ENCODE data around the gene ANO7.

Gene ANO7

DNA sequence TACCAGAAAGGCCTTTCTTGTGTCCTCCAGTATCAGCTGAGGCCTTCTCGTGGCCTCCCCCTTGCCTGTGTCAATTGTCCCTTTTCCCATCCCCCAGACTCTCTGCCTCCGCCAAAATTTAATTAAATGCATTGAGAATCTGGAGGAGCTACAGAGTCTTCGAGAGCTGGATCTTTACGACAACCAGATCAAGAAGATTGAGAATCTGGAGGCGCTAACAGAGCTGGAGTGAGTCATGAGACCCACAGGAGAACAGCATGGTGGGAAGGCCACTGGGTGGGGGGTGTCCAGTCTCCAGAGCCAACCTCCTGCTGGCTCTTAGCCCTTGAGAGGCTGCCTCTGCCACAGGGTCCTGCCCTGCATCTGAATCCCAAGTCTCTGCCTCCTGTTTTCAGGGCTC lies 29.4 kb upstream of the ANO7 start:
- FAIRE-seq = no peak

DNA sequence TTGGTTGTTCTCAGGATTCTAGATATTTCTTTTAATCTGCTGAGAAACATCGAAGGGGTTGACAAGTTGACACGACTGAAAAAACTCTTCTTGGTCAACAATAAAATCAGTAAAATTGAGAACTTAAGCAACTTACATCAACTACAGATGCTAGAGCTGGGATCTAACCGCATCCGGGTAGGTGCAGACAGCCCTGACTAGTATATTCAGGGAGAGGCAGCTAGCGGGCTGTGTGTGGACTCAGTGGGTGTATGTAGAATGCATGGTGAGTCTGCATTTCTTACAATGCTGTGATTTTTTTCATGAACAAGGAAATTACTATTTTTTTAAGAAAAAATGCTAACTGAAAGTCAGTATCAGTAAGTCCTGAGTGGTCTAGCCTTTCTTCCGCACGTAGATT lies 28.2 kb upstream of the ANO7 start:
- no peak for FAIRE-seq

DNA sequence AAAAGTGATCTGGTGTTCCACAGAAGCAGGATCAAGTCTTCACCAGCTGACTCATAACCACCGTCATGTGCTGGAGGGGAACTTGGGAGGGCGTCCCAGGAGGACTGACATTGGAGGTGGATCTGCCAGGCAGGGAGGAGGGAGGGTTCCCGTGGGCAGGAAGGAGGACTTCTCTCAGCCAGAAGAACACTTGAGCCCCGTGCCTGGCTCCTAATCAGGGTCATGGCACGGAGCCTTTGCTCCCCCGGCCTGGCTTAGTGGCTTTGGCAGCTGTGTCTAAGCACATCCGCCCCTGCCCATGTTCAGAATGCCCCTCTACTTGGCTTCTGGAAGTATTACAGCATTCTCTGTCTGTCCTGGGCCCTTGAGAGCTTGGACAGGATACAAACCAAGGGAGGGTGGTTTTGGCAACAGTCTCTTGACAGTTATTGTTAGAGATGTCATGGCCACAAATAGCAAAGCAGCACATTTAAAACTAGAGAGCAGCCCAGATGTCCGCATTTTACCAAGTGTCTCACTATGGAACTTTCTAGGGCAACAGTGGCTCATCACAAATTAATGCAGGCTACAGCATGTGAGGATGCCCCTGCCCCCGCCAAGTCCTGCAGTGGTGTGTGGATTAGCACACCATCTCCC lies 26.7 kb upstream of the ANO7 start:
- no peak for FAIRE-seq

DNA sequence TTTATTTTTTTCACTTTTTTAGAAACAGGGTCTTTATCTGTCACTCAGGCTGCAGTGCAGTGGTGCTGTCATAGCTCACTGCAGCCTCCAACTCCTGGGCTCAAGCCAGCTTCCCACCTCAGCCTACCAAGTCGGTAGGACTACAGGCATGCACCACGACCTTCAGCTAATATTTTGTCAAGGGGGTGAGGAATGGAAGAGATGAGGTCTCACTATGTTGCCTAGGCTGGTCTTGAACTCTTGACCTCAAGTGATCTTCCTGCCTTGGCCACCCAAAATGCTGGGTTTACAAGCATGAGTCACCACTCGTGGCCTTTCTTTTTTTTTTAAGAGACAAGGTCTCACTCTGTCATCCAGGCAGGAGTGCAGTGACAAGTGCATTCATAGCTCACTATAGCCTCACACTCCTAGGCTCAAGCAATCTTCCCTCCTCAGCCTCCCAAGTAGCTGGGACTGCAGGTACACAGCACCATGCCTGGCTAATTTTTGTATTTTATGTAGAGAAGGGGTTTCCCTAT lies 24.8 kb upstream of the ANO7 start:
- FAIRE-seq = no peak

DNA sequence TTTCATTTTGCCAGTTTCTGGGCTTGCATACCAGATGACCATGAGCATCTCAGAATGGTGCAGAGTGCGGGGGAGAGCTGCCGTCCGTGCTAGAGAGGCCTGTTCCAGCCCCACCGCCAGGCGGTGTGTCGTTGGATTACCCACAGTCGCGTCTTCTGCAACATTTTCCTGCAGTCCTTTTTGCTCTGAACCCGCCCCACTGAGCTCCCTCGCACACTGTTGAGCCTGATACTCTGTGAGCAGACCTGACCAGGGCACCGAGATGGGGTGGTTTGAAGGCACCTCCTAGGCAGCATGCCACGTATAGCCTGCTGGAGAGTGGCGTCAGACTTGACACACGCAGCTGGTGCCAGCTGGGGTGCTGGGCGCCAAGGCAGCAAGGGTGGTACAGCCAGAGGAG lies 20.1 kb upstream of the ANO7 start:
- no peak for FAIRE-seq

DNA sequence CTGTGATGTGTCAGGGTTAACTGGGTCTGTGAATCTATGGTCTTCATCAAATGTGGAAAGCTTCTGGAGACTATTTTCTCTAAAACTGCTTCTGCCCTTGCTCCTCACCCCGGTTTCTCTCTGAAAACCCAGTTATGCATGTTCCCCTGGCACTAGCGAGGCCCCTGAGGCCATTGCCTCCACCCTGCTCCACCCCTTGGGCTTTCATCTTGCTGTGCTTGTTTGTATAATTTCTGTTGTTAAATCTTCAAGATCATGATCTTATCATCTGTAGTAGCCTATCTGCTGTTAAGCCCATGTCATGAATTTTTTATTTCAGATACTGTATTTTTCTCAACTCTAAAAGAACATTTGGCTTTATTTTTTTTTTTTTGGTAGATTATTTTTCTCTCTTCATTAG lies 14.9 kb upstream of the ANO7 start:
- FAIRE-seq = no peak

DNA sequence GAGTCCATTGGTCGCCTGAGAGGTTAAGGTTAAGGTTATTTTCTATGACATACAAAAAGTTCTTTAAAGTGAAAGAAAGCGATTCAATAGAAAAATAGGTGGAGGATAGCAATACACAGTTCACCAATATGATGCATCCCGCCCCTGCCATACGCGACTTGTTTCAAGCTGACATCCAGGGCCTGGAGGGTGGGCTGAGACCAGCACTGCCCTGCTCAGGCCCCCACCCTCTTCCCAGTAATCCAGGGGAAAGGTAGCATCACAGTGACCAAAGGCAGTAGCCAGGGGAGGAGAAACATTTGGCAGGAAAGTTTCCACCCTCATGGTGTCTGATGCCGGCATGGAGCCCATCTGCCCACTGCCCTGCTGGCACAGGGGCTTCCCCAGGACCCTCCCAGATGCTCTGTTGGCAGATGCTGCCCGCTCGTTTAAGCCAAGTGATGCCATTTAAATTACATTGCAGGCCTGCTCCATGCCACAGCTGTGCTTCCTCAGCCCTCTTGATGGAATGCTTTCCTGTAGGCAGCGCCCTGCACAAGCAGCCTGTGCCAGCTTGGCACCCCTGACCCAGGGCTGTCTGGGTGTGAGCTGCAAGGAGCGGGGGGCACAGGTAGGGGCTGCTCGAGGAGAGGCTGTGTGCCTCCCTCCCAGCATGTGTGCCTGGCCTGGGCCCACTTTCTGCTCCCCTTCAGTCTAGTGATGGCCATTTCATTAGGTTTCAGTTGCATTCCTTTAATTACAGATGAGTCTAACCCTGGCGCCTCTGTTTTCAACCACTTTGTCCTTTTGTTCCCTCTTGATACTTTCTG lies 10.7 kb upstream of the ANO7 start:
- no peak for FAIRE-seq

DNA sequence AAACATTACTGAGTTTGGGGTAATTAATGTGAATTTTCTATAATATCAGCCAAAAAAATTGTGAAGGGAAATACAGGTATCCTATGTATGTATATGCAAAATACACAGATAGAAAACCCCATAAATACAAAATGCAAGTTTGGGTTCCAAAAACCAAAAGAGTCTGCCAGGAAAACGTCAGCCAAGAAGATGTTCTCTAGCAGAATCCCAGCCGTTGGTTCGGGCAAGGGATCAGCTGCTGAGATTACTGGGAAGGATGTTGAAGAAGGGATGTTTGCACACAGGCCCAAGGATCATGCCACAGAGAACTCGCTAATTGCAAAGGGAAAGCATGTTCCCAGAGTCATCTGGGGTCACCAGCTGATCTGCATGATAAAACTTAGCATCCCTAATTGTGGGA lies 9.5 kb upstream of the ANO7 start:
- FAIRE-seq = no peak

DNA sequence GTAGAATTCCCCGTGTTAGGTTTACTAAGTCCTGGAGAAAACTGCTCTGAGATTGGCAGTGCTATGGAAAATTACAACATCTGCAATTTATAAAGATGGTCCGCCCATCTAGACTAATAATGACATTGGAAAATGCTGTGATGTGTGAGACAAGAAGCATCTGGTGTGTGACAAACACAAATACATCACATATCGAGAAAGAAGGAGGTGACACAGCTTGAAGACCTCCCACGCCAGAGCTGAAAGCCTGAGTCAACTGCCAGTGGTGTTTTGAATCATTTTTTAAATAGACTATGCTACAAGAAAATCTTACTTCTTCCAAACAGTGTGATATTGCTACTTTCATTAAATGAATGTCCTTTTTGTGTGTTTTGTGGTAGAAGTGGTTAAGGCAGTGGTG lies 8.6 kb upstream of the ANO7 start:
- no peak for FAIRE-seq

DNA sequence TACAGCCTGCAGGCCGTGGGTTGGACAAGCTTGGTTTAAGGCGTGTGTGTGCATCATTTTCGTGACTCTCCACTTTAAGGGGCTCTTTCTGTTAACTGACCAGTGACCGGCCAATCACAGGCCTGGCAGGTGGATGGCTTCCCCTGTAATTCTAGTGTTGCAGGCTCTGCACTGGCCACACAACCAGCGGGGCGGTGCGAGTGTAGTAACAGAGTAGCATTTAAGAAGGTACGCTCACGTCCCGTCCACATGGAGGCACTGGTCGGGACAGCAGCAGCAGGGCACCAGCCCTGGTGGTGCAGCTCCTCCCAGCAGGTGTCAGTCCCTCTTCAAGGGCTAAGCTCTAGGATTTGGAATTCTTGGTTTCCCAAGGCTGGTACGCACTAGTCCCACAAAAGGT lies 8.0 kb upstream of the ANO7 start:
- FAIRE-seq = no peak

DNA sequence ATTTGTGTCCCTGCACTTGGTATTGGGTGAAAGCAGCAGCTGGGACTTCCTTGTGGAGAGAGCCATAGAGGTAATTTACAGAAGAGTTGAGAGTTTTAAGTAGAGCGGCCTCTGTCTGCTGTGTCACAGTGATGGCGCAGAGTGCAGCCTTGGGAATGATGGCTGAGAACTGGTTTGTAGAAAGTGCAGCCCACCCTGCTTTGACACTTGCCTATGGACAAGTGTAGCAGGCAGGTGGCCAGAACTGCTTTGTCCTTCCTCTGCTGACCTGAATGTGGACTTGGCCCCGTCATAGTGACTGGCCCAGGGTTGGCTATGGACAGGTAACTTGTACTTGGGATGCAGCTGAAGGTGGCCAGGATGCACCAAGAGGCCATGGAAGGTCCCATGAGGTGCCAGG lies 6.4 kb upstream of the ANO7 start:
- FAIRE-seq = no peak

DNA sequence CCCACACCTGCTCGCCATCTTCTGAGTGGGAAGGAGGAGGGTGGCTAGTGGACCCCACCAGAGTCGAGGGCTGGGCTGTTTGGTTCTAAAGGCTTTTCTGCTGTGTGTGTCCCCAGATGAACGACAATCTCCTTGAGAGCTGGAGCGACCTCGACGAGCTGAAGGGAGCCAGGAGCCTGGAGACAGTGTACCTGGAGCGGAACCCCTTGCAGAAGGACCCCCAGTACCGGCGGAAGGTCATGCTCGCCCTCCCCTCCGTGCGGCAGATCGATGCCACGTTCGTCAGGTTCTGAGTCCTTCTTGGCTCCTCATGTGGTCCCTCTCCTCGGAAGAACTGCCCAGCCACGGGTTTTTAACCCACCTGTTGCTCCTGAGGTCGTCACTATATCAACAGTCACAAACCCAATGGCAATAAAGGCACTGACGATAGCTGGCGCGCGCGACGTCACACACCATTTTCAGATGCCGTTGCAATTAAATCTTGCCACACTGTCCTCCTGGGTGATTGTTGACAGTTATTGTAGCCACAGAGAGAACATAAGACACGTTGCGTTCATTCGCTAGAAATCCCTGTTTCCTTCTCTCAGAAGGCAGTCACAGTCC lies 5.8 kb upstream of the ANO7 start:
- no peak for FAIRE-seq

DNA sequence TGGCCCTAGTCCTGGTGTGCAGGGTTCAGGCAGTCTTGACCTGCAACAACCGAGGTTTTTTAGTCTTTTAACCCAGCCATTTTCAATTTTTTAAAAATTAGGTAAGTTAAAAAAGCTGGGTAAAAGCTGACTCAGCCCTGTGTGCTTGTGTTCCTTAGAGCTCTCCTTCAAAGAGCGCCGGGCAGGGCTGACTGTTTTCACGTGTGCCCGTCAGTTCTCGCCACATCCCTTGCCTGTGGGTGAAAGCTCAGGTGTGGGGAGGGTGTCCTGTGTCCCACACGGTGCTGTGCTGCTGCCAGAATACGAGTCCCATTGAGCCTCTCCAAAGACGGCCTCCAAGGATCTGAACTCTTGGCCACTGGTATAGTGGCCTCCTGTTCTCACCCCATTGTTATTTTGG lies 5.3 kb upstream of the ANO7 start:
- FAIRE-seq = no peak

DNA sequence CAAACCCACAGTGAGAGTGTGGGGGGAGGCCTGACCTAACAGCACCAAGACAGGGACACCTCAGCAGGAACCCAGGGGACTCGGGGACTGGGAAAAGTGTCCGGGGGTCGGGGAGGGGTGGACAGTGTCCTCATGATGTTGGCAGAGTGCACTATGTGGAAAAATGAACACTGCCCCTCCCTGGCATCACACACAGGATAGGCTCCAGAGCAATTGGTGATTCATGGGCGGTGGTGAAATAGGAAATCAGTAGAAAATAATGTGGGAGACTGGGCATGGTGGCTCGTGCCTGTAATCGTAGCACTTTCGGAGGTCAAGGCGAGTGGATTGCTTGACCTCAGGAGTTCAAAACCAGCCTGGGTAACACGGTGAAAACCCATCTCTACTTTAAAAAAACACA lies 3.6 kb upstream of the ANO7 start:
- FAIRE-seq = no peak

DNA sequence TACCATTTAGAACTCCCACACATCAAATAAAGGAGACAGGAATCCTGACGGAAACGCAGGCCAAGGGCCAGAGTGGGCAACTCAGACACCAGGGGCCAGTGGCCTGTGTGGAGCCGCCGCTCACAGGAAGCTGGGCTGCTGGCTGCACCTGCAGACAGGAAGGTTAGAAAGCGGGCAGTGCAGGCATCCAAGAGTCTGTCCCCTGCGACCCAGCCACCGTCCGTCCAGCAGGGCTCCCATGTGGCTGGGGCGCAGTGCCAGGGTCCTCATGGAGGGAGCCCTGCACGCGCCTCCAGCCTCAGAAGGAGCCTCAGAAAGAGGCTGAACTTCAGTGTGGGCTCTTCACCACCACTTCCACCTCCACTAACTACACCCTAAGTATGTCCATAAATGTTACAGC lies 2.5 kb upstream of the ANO7 start:
- no peak for FAIRE-seq

DNA sequence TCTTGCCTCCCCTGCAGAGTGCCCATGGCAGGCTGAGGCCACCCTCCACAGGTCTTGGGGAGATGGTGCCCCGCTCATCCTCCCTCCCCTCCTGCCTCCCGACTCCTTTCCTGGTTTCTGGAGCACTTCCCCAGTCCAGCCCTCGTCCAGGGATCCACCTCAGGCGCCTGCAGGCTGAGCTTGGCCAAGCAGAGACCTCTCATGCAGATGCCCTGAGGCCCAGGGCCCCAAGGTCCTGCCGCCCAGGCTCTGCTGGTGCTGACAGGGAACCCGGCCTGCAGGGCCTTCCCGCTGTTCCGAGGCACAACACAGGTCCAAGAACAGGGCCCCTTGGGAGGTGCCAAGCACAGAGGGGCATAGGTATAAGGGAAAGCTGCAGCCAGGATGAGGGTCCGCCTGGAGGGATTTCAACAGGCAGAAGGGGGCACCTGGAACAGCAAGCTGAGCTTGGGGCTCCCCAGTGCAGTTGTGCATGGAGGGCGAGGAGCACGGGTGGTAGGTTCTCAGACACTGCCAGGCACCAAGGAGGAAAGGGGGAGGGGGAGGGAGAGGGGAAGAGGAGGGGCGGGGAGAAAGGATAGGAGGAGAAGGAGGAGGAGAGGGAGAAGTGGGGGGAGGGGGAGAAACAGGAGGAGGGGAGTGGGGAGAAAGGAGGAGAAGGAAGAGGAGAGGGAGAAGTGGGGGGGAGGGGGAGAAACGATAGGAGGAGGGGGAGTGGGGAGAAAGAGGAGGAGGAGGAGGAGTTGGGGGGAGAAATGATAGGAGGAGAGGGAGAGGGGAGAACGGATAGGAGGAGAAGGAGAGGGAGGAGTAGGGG lies 1.2 kb upstream of the ANO7 start:
- no peak for FAIRE-seq

DNA sequence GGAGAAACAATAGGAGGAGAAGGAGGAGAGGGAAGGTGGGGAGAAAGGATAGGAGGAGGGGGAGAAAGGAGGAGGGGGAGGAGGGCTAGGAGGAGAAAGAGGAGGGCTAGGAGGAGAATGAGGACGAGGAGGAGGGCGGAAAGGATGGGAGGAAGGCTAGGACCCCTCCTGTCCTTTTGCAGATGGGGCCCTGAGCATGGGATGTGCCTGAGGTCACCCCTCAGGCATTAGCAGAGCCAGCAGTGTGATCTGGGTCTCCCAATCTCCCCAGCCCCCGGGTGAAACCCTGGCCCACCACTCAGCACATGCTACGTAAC lies 601 bp upstream of the ANO7 start:
- no peak for FAIRE-seq

DNA sequence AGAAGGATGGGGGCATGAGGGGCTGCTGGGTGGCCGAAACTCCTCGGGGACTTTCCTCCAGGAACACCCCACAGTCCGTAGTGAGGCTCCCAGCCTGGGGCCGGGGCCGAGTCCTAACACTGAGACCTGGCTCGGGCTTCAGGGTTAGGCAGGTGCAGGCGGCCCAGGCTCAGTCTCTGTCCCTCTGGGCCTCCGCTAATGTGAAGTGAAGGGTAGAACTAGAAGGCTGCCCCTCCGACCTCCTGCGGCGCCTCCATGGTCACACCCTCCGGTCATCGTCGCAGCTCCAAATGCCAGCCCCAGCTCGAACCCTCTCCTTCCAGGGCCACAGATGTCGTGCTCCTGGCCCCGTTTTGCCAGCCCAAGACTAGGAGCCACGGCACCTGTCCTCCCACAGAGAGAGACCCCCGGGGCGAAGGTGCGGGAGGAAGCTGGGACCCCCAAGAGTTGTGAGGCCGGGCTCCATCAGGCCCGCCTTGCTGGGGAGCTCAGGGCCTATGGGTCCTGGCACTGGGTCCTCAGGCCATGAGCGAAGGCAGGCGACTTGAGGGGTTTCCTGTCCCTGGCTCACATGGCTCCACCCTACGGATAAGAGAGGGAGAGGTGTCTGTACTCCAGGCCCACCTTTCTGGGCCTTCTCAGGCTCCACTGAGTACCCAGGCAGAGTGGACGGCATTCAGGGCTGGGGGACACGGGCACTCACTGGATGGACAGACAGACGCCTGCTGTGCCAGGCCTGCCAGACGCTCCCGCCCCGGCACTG lies 797 bp downstream of the ANO7 start:
- no peak for FAIRE-seq

DNA sequence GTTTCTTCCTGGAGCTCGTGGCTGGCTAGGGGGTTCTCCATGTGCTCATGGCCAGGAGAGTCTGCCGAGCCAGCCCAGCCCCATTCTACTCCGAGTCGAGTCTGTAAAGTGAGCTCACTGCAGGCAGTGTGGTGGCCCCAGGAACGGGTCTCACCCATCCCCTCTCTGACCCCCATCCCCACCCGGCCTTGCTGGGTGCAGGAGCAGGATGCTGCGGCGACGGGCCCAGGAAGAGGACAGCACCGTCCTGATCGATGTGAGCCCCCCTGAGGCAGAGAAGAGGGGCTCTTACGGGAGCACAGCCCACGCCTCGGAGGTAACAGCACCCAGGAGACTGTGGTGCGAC lies 1.4 kb downstream of the ANO7 start:
- no peak for FAIRE-seq

DNA sequence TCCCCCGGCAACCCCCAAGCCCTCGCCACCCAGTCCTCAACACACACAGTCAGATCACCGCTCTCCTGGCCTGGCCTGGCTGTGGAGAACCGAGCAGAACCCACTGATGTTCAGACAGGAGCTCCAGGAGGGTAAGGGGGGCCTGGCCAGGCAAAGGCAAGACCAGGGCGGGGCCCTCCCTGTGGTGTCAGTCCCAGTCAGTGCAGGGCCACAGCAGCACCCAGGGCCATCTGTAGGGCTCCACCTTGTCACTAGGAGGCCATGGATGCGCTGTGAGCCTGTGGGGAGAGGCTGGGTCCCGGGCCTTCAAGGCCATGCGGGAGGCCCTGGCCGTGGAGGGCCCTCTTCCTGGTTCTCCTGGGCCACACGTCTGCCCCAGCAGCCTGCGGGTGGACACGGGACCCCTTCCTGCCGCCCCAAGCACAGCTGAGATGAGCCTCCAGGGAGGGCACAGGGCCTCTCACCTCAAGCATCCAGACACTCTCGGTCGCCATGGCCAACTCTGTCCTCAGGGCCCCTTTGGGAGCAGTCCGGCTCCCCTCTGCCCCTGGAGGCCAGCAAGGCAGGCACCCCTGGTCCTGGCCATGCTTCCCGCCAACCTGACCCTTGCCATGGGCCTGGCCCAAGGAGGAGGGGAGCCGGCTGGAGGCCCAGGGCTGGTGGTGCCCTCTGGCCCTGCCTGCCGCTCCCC lies 2.0 kb downstream of the ANO7 start:
- no peak for FAIRE-seq

DNA sequence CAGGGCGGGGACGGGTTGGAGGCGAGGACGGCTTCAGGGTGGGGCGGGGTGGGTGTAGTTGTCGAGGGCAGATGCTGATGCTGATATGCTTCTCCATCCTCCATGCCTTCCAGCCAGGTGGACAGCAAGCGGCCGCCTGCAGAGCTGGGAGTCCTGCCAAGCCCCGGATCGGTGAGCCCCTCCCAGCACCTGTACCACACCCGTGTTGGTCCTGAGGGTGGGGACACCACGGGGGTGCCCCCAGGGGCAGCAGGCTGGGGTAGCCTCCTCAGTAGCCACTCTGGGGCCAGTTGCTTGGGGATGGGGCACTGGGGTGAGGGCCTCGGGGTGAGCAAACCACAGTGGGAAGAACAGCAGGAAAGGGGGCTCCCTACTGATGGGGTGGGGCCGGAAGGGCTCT lies 2.6 kb downstream of the ANO7 start:
- FAIRE-seq = no peak

DNA sequence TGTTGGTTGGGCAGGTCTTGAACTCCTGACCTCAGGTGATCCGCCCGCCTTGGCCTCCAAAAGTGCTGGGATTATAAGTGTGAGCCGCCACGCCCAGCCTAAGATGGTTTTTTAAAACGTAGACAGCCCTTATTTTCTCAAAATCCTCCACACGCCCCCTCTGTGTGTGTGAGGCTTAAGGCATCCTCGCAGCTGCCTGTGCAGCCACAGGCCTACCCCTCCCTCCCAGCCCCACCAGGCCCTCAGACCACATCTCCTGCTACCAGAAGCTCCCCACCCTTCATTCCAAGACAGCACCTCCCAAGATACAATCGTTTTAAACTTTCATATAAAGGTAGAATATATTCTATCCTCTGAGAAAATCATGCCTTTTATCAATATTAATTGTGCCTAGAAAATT lies 4.8 kb downstream of the ANO7 start:
- FAIRE-seq = no peak

Measured in colon (tissue), 2 donors.